ENCODE data around the gene GNB1.

DNA sequence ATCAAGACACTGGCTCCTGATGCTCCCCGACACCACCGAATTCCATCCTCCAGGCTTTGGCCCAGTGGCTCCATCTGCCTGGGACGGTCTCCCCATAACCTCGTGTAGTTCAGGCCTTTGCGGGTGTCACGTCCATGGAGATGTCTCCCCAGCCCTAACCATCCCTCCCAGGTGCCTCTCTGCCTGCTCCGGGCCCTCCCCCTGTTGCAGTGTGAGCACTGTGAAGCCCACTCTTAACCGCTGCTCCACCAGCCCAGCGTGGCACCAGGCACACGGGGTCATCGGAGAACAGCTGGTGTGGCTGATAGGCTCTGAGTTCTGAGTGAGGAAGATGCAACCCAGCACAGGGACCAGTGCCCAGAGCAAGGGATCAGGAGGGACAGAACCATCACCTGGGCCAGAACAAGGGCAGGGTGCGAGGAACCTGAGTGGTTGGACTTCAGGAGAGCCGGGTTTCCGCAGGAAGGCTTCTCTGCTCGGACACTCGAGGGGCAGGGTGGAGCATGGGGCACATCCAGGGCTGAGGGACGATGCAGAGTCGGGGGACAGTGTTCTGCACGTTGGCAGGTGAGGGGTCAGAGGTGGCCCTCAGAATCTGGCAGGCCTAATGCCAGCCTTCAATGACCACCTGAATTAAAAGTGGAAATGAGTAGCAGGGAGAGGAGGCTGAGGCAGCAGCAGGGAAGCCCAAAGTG is 2.6 kb upstream of the GNB1 start:
- no peak for TF ChIP-seq GATA2 (IDR thresholded peaks at IDR 0.05; ENCODE audit: low read depth, low read length)
- no peak for TF ChIP-seq GATA3 (IDR thresholded peaks at IDR 0.05; ENCODE audit: low read depth, low read length)
